AG09309 (cell line): ENCODE data around the gene ARSD.
A peak's percentile ranks its signal among the peaks of the same experiment; 100 is the strongest.

Experiments used
- DNase-seq: peaks from one replicate; pipeline ENCODE4 v3.0.0-alpha.2; 2010; ENCODE audit warnings: low read depth
- H3K4me3 ChIP-seq: 2 replicates; pipeline ENCODE4 v1.5.1; 2011; ENCODE audit warnings: mild to moderate bottlenecking, low read depth, low read length, moderate library complexity; ENCODE audit not compliant: control insufficient read depth
- TF ChIP-seq, protein P1 (sequence below): IDR thresholded peaks from 2 replicates; pipeline ENCODE4 v1.5.1; 2011; ENCODE audit warnings: mild to moderate bottlenecking, low read depth, low read length, inconsistent platforms; ENCODE audit not compliant: insufficient read depth, control insufficient read depth; ENCODE audit errors: missing control alignments

The ARSD gene

DNA sequence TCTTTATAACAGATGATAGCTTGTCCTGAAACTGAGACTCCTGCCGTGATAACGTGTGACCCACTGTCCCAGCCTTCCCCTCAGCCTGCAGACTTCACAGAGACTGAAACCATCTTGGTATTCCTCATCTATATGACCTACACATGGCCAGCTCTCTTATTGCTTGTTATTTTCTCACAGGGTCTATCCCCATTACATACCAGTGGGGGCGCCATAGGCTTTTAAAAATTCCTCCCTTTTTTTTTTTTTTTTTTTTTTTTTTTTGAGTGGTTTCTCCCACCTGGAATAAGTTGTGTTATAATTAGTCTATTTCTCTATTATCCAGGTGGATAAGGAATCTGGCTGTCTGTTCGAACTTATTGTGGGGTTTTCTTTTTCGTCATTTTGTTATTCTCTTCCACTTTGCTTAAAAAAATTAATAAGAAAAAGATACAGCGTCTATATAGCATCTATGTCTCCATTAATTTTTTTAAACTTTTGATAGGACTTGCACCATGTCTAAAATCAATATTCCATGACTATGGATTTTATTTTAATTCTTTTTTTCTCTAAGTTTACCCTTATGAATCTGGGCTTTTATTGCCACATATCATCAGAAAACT is 53.2 kb downstream of the ARSD start:
- no peak overlapping the region for H3K4me3 ChIP-seq
- no peak for DNase-seq
- TF ChIP-seq, protein P1, sequence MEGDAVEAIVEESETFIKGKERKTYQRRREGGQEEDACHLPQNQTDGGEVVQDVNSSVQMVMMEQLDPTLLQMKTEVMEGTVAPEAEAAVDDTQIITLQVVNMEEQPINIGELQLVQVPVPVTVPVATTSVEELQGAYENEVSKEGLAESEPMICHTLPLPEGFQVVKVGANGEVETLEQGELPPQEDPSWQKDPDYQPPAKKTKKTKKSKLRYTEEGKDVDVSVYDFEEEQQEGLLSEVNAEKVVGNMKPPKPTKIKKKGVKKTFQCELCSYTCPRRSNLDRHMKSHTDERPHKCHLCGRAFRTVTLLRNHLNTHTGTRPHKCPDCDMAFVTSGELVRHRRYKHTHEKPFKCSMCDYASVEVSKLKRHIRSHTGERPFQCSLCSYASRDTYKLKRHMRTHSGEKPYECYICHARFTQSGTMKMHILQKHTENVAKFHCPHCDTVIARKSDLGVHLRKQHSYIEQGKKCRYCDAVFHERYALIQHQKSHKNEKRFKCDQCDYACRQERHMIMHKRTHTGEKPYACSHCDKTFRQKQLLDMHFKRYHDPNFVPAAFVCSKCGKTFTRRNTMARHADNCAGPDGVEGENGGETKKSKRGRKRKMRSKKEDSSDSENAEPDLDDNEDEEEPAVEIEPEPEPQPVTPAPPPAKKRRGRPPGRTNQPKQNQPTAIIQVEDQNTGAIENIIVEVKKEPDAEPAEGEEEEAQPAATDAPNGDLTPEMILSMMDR = peak; percentile 49

DNA sequence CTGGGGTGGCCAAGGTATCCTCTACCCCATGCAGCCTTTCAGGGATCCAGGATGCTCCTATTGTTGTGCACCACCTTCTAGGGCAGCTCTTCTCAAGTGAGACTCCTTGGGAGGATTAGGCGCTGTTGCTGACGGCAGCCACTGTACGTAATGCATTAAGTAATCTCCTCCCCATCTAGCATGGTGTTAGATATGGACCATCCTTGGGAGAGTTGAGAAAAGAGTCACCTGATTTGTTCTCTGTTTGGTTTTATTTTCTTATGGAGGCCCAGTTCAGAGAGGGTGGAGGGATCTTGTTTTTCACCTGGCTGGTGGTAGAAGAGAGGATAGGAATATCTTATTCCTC is 54.0 kb downstream of the ARSD start:
- TF ChIP-seq, protein P1 = no peak
- H3K4me3 ChIP-seq = no peak overlapping the region
- DNase-seq = no peak

DNA sequence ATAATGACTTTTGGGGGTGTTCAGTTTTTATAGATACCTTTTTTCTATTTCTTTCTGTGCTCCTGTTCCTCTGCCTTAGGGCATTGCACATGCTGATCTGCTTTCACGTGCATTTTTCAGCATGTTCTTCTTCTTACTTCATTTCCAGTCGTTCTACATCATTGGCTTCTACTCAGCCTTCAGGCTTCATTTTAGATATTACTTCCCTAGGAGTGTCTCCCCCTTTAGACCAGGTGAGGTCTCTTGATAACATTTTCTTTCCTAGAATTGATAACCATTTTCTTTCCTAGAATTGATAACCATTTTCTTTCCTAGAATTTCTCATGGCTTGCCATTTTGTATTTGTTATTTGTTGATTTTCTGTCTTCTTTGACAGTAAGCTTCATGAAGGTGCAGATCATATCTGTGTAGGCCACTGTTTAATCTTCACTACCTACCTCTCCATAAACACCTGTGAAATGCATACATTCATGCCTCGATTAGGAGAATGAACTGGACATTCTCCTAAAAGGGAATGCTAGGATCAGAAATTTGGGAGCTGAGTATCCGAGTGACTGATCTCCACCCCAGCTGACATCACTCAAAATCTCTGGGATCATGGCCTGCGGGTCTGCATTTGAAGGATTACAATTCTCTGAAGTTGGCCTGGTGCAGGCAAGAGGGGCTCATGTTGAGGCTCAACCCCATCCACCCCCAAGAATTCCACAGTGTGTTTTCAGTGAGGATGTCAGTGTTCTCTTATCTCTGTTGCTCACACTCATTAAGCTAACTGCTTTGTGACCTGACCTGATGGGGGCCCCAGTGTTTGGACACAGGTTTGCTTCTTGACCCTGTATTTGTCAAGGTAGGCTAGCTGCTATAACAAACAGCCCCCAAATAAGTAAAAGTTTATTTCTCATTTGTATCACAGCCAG is 54.7 kb downstream of the ARSD start:
- no peak for DNase-seq
- H3K4me3 ChIP-seq = no peak overlapping the region
- TF ChIP-seq, protein P1 = no peak

DNA sequence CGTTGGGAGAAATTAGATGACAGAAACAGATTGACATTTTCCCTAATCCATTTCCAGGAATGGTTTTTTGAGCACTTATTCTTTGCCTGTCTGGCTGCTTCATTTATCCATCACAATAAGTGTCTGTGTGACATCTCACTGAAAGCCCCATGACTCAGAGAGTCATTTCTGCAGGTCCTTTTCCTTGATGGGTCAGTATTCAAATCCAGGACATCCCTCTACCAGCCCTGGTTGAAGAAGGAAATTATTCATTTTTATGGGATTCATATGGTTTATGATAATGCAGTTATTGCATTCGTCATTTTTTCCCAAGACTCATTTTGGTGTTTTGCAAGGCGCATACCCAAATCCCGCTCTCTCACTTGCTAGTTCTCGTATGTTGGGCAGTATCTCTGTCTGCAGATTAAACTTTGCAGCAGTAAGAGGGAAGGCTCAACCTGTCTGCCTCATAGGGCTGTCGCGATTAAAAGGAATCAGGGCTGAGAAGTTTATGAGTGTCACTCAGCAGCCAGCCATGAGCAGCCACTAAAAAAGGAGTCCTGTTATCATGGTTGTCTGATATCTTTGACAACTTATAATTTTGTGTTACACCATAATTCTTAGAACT is 56.4 kb downstream of the ARSD start:
- DNase-seq = no peak
- no peak overlapping the region for H3K4me3 ChIP-seq
- TF ChIP-seq, protein P1 = no peak

DNA sequence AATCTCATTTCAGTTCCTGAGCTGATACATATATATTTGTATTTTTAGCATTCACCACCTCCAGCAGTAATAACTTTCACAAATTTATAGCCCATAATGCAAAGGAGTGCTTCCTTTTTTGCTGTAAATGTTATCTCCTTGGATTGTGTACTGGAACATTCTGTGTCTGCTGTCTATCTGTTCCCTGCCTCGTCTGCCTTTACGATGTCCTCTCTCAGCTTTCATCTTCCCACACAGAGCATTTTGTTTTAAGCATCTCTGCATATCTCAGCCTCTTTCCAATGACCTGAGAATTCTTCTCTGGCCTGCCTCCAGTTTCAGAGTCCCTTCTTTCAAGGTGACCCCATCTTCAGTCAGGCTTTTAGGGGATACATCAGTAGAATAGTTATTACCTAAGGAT is 57.3 kb downstream of the ARSD start:
- no peak for DNase-seq
- TF ChIP-seq, protein P1 = no peak
- H3K4me3 ChIP-seq = no peak overlapping the region

DNA sequence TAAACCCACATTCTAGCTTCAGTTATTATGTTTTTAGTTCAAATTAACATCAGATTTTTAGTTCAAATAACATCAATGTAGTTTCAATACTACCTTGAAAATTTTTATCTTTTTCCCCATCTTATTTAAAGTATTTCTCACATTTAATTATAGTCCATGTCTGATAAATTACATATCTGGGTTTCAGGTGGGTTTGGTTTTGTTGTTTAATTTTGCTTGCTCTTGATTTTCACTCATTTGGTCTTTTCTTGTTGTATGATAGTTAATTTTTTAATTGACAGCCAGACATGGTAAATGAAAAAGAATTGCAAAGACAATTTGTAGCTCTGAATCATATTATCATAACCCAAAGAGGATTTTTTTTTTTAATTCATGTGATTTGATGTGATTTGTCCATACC is 58.5 kb downstream of the ARSD start:
- TF ChIP-seq, protein P1 = no peak
- no peak overlapping the region for H3K4me3 ChIP-seq
- no peak for DNase-seq
